Measurements from ENCODE around the gene USP28. TPM values are rescaled to one million over a fixed set of nuclear protein-coding genes. Genes with fewer than 3 reads are reported as not detected.

Gene USP28
- total and polyA plus RNA-seq, 7 experiments from 2014 or later, result 12.0 to 50.3 (median 19.0) TPM

DNA sequence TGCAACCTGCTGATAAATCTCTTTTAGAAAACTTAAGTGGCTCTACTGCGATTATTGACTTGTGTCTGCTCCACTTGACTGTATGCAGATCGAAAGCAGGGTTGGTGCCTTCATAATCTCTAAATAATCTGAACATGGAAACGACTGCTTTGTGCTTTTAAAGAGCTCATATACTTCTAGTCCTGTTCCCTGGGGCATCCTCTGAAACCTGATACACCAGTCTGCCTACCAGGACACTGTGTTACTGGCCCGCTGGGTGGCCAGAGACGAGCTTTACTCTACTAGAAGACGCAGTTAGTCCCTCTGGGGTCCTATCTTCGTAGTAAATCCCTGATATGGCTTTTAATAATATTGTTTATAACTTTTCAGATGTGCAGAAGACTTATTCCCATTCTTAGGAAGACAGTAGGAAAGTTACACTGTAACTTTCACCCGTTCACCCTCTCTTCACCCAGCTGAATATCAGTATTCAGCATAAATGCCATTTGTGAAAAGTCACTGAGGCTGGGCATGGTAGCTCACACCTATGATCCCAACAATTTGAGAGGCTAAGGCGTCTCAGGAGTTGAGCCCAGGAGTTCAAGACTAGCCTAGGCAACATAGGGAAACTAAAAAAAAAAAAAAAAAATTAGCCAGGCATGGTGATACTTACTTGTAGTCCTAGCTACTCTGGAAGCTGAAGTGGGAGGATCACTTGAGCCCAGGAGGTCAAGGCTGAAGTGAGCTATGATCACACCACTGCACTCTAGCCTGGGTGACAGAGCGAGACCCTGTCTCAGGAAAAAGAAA lies 20.2 kb upstream of the USP28 start:
- Mint-ChIP-seq H3K27ac (no peak overlapping the region), H3K9me3 (no peaks in the 10 kb centered on the region), H3K4me1 (peaks cover 0 to 4% (median 0%) of the 10 kb centered on the region in 7 donors), H3K27me3 (peaks cover 0 to 7% (median 0%) of the 10 kb centered on the region in 5 donors), H3K4me3 (no peak overlapping the region), H3K36me3 (no peaks in the 10 kb centered on the region)
- DNase-seq (no peak), ATAC-seq (no peak)
- ChIA-PET CTCF (interaction anchor here (0.5 to 7.2 kb wide), 9 partner anchors 38 to 383 kb away, joined by 3 to 143 read pairs (median 4); no protein-coding TSS in a partner anchor), POLR2A (interaction anchor here (0.6 kb wide), 1 partner anchor 568 kb away, joined by 3 read pairs; no protein-coding TSS in a partner anchor)
- Histone ChIP-seq H3K27ac (ENCODE audit: low read depth, low read length) (no peak overlapping the region), H3K27me3 (ENCODE audit: control insufficient read depth in 2 of 2, insufficient read depth in 2 of 2, low read length in 2 of 2) (no peaks in the 10 kb centered on the region), H3K36me3 (ENCODE audit: control insufficient read depth in 2 of 3, insufficient read depth in 3 of 3, low read length in 3 of 3) (no peaks in the 10 kb centered on the region), H3K4me3 (ENCODE audit: low read length) (no peak overlapping the region), H3K4me1 (ENCODE audit: control insufficient read depth in 2 of 2, insufficient read depth in 2 of 2, low read length in 2 of 2) (no peaks in the 10 kb centered on the region), H3K9me3 (ENCODE audit: control insufficient read depth in 2 of 3, low read length in 3 of 3) (no peaks in the 10 kb centered on the region)
- intact Hi-C loops (cut with micrococcal nuclease), result loop anchor here (1.0 to 10.0 kb wide), 7 partner anchors 99 to 590 kb away; partner anchors contain the start of gene ZBTB16 (in 1 of the 2)

DNA sequence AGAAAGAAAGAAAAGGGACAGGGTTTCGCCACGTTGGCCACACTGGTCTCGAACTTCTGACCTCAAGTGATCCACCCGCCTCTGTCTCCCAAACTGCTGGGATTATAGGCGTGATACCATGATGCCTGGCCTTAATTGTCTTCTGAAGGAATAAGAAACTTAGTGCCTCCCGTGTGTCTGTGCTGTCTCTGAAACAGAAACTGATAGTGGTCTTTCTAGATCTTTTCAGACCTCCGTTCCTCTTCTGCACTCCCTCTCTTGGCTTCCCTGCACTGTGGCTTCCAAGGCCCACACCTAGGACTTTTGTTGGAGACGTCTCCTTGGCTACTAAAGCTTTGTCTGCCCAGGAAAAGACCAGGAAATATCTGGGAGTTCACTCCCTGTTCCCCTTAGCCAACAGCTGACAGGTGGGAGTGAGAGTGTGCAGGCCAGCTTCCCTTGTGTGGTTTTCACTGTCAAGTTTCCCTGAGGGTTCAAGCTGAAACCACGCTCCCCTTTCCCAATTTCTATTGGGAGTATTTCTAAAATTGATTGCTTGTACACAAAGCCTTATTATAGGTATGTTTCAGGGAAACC lies 19.1 kb upstream of the USP28 start:
- intact Hi-C loops (cut with micrococcal nuclease), result loop anchor here in 1 of 2 donors (10.0 kb wide), 1 partner anchor 100 kb away; no protein-coding TSS in a partner anchor
- ATAC-seq, result no peak
- peak overlapping the region in 2 of 9 donors; percentile 45 to 49 for H3K27ac Mint-ChIP-seq

DNA sequence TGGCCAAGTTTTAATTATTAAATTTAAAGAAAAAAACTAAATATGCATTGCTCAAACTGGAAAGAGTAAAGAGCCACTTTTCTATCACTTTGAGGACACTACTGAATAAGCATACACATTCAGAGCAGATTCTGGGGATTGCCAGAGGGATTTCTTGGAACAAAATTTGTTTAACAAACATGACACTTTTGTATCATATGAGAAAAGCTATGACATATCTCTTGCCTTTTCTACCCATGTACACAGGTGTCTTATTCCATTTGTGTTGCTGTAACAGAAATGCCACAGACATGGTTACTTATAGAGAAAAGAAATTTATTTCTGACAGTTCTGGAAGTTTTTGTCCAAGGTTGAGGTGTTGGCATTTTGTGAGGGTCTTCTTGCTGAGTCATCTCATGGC lies 13.5 kb upstream of the USP28 start:
- no peaks in the 10 kb centered on the region for H3K4me1 Mint-ChIP-seq

More for the DNA sequence above, 19.1 kb upstream of the USP28 start:
- Histone ChIP-seq H3K27me3 (ENCODE audit: control insufficient read depth in 2 of 2, insufficient read depth in 2 of 2, low read length in 2 of 2) (no peaks in the 10 kb centered on the region), H3K9me3 (ENCODE audit: control insufficient read depth in 2 of 3, low read length in 3 of 3) (no peaks in the 10 kb centered on the region), H3K4me3 (ENCODE audit: low read length) (no peak overlapping the region), H3K36me3 (ENCODE audit: control insufficient read depth in 2 of 3, insufficient read depth in 3 of 3, low read length in 3 of 3) (no peaks in the 10 kb centered on the region), H3K27ac (ENCODE audit: low read depth, low read length) (no peak overlapping the region), H3K4me1 (ENCODE audit: control insufficient read depth in 2 of 2, insufficient read depth in 2 of 2, low read length in 2 of 2) (no peaks in the 10 kb centered on the region)
- Mint-ChIP-seq H3K27me3 (peaks cover 0 to 7% (median 0%) of the 10 kb centered on the region in 5 donors), H3K9me3 (no peaks in the 10 kb centered on the region), H3K4me3 (peak overlapping the region in 1 of 10 donors; percentile 19), H3K4me1 (peaks cover 0 to 4% (median 0%) of the 10 kb centered on the region in 7 donors), H3K36me3 (no peaks in the 10 kb centered on the region)
- CTCF ChIA-PET, result interaction anchor here (0.6 to 7.2 kb wide), 2 partner anchors 298 to 368 kb away, joined by 4 to 143 read pairs; no protein-coding TSS in a partner anchor
- POLR2A ChIA-PET, result no interaction called here
- no peak for DNase-seq

DNA sequence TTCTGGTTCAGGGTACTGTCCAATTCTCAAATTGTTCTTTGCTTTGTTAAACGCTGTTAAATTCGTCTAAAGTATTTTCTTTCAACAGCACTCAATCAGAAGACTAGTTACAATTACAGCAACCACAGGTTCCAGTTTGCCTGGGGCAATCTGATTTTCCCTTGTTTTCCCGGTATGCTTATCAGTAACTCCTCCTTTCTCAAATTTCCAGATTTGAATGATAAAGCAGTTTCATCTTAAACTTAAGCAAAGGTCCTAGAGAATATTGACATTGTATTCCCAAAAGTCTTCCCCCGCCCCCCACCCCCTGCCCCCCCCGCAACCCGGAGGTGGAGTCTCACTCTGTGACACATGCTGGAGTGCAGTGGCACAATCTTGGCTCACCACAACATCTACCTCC lies 10.5 kb upstream of the USP28 start:
- POLR2A ChIA-PET, result no interaction called here
- Histone ChIP-seq H3K36me3 (ENCODE audit: control insufficient read depth in 2 of 3, insufficient read depth in 3 of 3, low read length in 3 of 3) (no peaks in the 10 kb centered on the region), H3K27ac (ENCODE audit: low read depth, low read length) (no peak overlapping the region), H3K9me3 (ENCODE audit: control insufficient read depth in 2 of 3, low read length in 3 of 3) (no peaks in the 10 kb centered on the region), H3K4me1 (ENCODE audit: control insufficient read depth in 2 of 2, insufficient read depth in 2 of 2, low read length in 2 of 2) (no peaks in the 10 kb centered on the region), H3K27me3 (ENCODE audit: control insufficient read depth in 2 of 2, insufficient read depth in 2 of 2, low read length in 2 of 2) (no peaks in the 10 kb centered on the region), H3K4me3 (ENCODE audit: low read length) (no peak overlapping the region)
- Mint-ChIP-seq H3K27me3 (no peaks in the 10 kb centered on the region), H3K36me3 (no peaks in the 10 kb centered on the region), H3K4me3 (no peak overlapping the region), H3K4me1 (no peaks in the 10 kb centered on the region), H3K9me3 (no peaks in the 10 kb centered on the region), H3K27ac (no peak overlapping the region)
- intact Hi-C loops (cut with micrococcal nuclease), result no loop called here
- no peak for ATAC-seq
- DNase-seq, result no peak
- CTCF ChIA-PET, result no interaction called here

More for the DNA sequence above, 13.5 kb upstream of the USP28 start:
- Mint-ChIP-seq H3K27ac (no peak overlapping the region), H3K27me3 (no peaks in the 10 kb centered on the region), H3K36me3 (no peaks in the 10 kb centered on the region), H3K4me3 (no peak overlapping the region), H3K9me3 (no peaks in the 10 kb centered on the region)
- CTCF ChIA-PET, result no interaction called here
- POLR2A ChIA-PET, result no interaction called here
- intact Hi-C loops (cut with micrococcal nuclease), result no loop called here
- H3K27ac ChIP-seq (ENCODE audit: low read depth, low read length), result no peak overlapping the region
- no peaks in the 10 kb centered on the region for H3K9me3 ChIP-seq (ENCODE audit: control insufficient read depth in 2 of 3, low read length in 3 of 3)
- H3K36me3 ChIP-seq (ENCODE audit: control insufficient read depth in 2 of 3, insufficient read depth in 3 of 3, low read length in 3 of 3), result no peaks in the 10 kb centered on the region
- no peak overlapping the region for H3K4me3 ChIP-seq (ENCODE audit: low read length)
- DNase-seq (no peak), ATAC-seq (no peak)
- no peaks in the 10 kb centered on the region for H3K4me1 ChIP-seq (ENCODE audit: control insufficient read depth in 2 of 2, insufficient read depth in 2 of 2, low read length in 2 of 2)
- no peaks in the 10 kb centered on the region for H3K27me3 ChIP-seq (ENCODE audit: control insufficient read depth in 2 of 2, insufficient read depth in 2 of 2, low read length in 2 of 2)

DNA sequence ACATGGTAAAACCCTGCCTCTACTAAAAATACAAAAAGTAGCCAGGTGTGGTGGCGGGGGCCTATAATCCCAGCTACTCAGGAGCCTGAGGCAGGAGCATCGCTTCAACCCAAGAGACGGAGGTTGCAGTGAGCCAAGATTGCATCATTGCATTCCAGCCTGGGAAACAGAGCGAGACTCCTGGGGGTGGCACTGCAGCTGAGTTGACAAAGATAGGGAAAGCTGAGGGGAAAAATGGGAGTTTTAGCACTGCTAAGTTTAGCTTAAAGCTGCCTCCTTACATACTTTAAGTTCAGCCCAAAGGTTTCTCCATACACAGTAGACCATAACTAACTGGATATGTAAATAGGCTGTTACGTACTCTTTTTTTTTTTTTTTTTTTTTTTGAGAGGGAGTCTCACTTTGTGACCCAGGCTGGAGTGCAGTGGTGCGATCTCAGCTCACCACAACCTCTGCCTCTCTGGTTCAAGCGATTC lies 9.0 kb upstream of the USP28 start:
- H3K27me3 Mint-ChIP-seq, result no peaks in the 10 kb centered on the region
- no peaks in the 10 kb centered on the region for H3K4me1 Mint-ChIP-seq
- no peaks in the 10 kb centered on the region for H3K4me1 ChIP-seq (ENCODE audit: control insufficient read depth in 2 of 2, insufficient read depth in 2 of 2, low read length in 2 of 2)
- ATAC-seq, result no peak
- DNase-seq, result peak in 1 of 9 donors; percentile 3
- H3K36me3 ChIP-seq (ENCODE audit: control insufficient read depth in 2 of 3, insufficient read depth in 3 of 3, low read length in 3 of 3), result no peaks in the 10 kb centered on the region
- no peaks in the 10 kb centered on the region for H3K9me3 ChIP-seq (ENCODE audit: control insufficient read depth in 2 of 3, low read length in 3 of 3)
- H3K27me3 ChIP-seq (ENCODE audit: control insufficient read depth in 2 of 2, insufficient read depth in 2 of 2, low read length in 2 of 2), result no peaks in the 10 kb centered on the region
- H3K36me3 Mint-ChIP-seq, result no peaks in the 10 kb centered on the region
- H3K27ac Mint-ChIP-seq, result no peak overlapping the region
- POLR2A ChIA-PET, result no interaction called here
- intact Hi-C loops (cut with micrococcal nuclease), result no loop called here
- no peak overlapping the region for H3K4me3 Mint-ChIP-seq
- no peak overlapping the region for H3K4me3 ChIP-seq (ENCODE audit: low read length)
- no peak overlapping the region for H3K27ac ChIP-seq (ENCODE audit: low read depth, low read length)
- peaks cover 0 to 4% (median 2%) of the 10 kb centered on the region in 11 donors for H3K9me3 Mint-ChIP-seq
- CTCF ChIA-PET, result no interaction called here

DNA sequence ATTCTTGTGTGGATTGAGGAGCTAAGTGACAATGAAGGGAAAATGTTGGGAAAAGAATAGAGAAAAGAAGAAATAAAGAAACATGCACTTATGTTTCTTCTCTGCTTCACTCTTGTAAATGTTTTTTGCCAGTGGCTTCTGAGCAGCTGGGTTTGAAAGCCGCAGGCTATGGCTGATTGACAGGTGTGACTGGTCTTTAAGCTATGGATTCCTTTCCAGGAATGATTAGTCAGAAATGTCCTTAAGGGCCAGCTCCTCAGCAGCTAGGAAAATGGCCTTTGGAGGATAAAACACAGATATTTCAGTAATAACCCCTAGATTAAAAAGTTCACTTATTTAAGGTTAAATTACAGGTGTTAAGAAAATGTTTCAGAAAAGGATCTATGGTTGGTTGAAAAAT lies 6.5 kb upstream of the USP28 start:
- ChIA-PET POLR2A (no interaction called here), CTCF (interaction anchor here (0.8 kb wide), 1 partner anchor 16 kb away, joined by 3 read pairs; no protein-coding TSS in a partner anchor)

More for the DNA sequence above, 6.5 kb upstream of the USP28 start:
- Mint-ChIP-seq H3K4me1 (peaks cover 5 to 10% (median 9%) of the 10 kb centered on the region in 7 donors), H3K9me3 (peaks cover 0 to 7% (median 2%) of the 10 kb centered on the region in 11 donors), H3K27ac (no peak overlapping the region), H3K27me3 (no peaks in the 10 kb centered on the region), H3K4me3 (no peak overlapping the region), H3K36me3 (peaks cover 0 to 4% (median 0%) of the 10 kb centered on the region in 5 donors)
- Histone ChIP-seq H3K4me1 (ENCODE audit: control insufficient read depth in 2 of 2, insufficient read depth in 2 of 2, low read length in 2 of 2) (no peaks in the 10 kb centered on the region), H3K27ac (ENCODE audit: low read depth, low read length) (no peak overlapping the region), H3K36me3 (ENCODE audit: control insufficient read depth in 2 of 3, insufficient read depth in 3 of 3, low read length in 3 of 3) (no peaks in the 10 kb centered on the region), H3K27me3 (ENCODE audit: control insufficient read depth in 2 of 2, insufficient read depth in 2 of 2, low read length in 2 of 2) (no peaks in the 10 kb centered on the region), H3K9me3 (ENCODE audit: control insufficient read depth in 2 of 3, low read length in 3 of 3) (no peaks in the 10 kb centered on the region), H3K4me3 (ENCODE audit: low read length) (no peak overlapping the region)
- no peak for ATAC-seq
- intact Hi-C loops (cut with micrococcal nuclease), result no loop called here
- no peak for DNase-seq
